Measurements from ENCODE around the gene TRAF1.

- TF ChIP-seq TAF1 (IDR thresholded peaks at IDR 0.05; ENCODE audit: borderline replicate concordance, low read depth, low read length) (no peak), POLR2AphosphoS5 (IDR thresholded peaks at IDR 0.05; ENCODE audit: low read depth, low read length) (no peak)
These were observed 36.0 kb downstream of the TRAF1 start for GRCh38 chr9:120890320-120891244.
